Astrocyte of the cerebellum (primary cell): ENCODE data around the gene MS4A4E.

Experiments
- DNase-seq: peaks from one replicate; pipeline ENCODE4 v3.0.0-alpha.2; 2011; ENCODE audit warnings: low read depth
- H3K4me3 ChIP-seq: 2 replicates; pipeline ENCODE4 v1.5.1; 2011; ENCODE audit warnings: mild to moderate bottlenecking, low read depth, low read length, moderate library complexity
- CTCF ChIP-seq: IDR thresholded peaks from 2 replicates; pipeline ENCODE4 v1.5.1; 2012; ENCODE audit warnings: low read length, low read depth, moderate library complexity, mild to moderate bottlenecking; ENCODE audit errors: missing control alignments
- in situ Hi-C: cut with HindIII; loops from 2 replicates; pipeline ENCODE4 v1.10.0; 2017; ENCODE audit warnings: low sequenced_read_pairs

MS4A4E gene

GRCh38 chr11:60274416-60274815 lies 31.5 kb upstream of the MS4A4E start:
- in situ Hi-C loops: no loop called here
- H3K4me3 ChIP-seq: no peak overlapping the region
- no peak for DNase-seq
- no peak for TF ChIP-seq CTCF

GRCh38 chr11:60265373-60266214 lies 22.7 kb upstream of the MS4A4E start:
- peak; percentile 3 for DNase-seq
- in situ Hi-C loops: no loop called here
- peak; percentile 47 for TF ChIP-seq CTCF
- no peak overlapping the region for H3K4me3 ChIP-seq

- no peak for TF ChIP-seq CTCF
- in situ Hi-C loops: no loop called here
Measured at GRCh38 chr11:60264644-60265043, 21.7 kb upstream of the MS4A4E start.

GRCh38 chr11:60263402-60263801 lies 20.5 kb upstream of the MS4A4E start:
- in situ Hi-C loops: no loop called here
- TF ChIP-seq CTCF: no peak
- DNase-seq: no peak
- no peak overlapping the region for H3K4me3 ChIP-seq

More at GRCh38 chr11:60264644-60265043, 21.7 kb upstream of the MS4A4E start:
- H3K4me3 ChIP-seq: no peak overlapping the region
- no peak for DNase-seq

- in situ Hi-C loops: no loop called here
- DNase-seq: no peak
- TF ChIP-seq CTCF: no peak
- no peak overlapping the region for H3K4me3 ChIP-seq
Measured at GRCh38 chr11:60261014-60261413, 18.1 kb upstream of the MS4A4E start.

GRCh38 chr11:60257956-60258722 lies 15.2 kb upstream of the MS4A4E start:
- in situ Hi-C loops: no loop called here
- no peak for DNase-seq
- TF ChIP-seq CTCF: no peak
- no peak overlapping the region for H3K4me3 ChIP-seq
